ENCODE measurements around the gene YTHDC1.

DNA sequence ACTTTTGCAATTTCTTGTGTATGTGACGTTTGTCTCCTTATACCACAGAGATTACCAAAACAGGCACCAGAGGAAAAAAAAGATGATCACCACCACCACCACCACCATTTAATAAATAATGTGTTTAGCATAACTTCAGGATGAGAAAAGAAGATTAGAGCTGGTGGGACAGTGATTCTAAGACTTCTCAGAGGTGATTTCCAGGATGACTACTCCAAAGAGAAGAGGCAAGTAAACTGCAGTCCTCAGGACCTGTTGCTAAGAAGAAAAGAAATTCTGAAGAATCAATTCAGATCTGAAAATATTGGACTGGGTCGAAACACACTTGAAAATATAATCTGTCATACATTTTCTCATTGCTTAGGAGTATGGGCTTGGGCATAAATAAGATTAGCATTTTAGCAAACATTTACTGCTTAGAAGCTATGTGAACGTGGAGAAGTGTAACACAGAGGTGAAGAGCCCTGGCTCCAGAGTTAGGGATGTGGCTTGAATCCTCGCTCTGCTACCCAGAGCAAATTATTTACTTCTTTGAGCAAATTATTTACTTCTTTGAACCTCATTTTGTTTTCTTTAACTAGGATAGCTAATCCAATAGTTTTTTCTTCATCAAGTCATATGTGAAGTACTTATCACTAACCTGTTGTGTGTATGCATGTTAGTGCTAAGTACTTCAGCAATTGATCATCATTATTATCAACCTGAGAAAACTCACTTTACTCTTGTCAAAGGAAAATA lies 10.5 kb upstream of the YTHDC1 start:
- no peak for TF ChIP-seq ZNF561 (tag by site-specific recombination; IDR thresholded peaks at IDR 0.05; ENCODE audit: borderline replicate concordance)
- TF ChIP-seq, protein P1, sequence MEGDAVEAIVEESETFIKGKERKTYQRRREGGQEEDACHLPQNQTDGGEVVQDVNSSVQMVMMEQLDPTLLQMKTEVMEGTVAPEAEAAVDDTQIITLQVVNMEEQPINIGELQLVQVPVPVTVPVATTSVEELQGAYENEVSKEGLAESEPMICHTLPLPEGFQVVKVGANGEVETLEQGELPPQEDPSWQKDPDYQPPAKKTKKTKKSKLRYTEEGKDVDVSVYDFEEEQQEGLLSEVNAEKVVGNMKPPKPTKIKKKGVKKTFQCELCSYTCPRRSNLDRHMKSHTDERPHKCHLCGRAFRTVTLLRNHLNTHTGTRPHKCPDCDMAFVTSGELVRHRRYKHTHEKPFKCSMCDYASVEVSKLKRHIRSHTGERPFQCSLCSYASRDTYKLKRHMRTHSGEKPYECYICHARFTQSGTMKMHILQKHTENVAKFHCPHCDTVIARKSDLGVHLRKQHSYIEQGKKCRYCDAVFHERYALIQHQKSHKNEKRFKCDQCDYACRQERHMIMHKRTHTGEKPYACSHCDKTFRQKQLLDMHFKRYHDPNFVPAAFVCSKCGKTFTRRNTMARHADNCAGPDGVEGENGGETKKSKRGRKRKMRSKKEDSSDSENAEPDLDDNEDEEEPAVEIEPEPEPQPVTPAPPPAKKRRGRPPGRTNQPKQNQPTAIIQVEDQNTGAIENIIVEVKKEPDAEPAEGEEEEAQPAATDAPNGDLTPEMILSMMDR (tag by site-specific recombination; IDR thresholded peaks at IDR 0.05) = no peak
- TF ChIP-seq, protein P2, sequence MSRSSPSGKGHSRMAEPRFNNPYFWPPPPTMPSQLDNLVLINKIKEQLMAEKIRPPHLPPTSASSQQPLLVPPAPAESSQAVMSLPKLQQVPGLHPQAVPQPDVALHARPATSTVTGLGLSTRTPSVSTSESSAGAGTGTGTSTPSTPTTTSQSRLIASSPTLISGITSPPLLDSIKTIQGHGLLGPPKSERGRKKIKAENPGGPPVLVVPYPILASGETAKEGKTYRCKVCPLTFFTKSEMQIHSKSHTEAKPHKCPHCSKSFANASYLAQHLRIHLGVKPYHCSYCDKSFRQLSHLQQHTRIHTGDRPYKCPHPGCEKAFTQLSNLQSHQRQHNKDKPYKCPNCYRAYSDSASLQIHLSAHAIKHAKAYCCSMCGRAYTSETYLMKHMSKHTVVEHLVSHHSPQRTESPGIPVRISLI (tag by site-specific recombination; IDR thresholded peaks at IDR 0.05) = no peak
- TF ChIP-seq ZNF830 (tag by site-specific recombination; IDR thresholded peaks at IDR 0.05; ENCODE audit: low read depth) = no peak
- TF ChIP-seq, protein P3, sequence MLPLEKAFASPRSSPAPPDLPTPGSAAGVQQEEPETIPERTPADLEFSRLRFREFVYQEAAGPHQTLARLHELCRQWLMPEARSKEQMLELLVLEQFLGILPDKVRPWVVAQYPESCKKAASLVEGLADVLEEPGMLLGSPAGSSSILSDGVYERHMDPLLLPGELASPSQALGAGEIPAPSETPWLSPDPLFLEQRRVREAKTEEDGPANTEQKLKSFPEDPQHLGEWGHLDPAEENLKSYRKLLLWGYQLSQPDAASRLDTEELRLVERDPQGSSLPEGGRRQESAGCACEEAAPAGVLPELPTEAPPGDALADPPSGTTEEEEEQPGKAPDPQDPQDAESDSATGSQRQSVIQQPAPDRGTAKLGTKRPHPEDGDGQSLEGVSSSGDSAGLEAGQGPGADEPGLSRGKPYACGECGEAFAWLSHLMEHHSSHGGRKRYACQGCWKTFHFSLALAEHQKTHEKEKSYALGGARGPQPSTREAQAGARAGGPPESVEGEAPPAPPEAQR (tag by site-specific recombination; IDR thresholded peaks at IDR 0.05) = no peak
- TF ChIP-seq, protein P4, sequence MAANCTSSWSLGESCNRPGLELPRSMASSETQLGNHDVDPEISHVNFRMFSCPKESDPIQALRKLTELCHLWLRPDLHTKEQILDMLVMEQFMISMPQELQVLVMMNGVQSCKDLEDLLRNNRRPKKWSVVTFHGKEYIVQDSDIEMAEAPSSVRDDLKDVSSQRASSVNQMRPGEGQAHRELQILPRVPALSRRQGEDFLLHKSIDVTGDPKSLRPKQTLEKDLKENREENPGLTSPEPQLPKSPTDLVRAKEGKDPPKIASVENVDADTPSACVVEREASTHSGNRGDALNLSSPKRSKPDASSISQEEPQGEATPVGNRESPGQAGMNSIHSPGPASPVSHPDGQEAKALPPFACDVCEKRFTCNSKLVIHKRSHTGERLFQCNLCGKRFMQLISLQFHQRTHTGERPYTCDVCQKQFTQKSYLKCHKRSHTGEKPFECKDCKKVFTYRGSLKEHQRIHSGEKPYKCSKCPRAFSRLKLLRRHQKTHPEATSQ (tag by site-specific recombination; IDR thresholded peaks at IDR 0.05) = no peak
- TF ChIP-seq, protein P5, sequence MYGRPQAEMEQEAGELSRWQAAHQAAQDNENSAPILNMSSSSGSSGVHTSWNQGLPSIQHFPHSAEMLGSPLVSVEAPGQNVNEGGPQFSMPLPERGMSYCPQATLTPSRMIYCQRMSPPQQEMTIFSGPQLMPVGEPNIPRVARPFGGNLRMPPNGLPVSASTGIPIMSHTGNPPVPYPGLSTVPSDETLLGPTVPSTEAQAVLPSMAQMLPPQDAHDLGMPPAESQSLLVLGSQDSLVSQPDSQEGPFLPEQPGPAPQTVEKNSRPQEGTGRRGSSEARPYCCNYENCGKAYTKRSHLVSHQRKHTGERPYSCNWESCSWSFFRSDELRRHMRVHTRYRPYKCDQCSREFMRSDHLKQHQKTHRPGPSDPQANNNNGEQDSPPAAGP (tag by site-specific recombination; IDR thresholded peaks at IDR 0.05) = no peak
- TF ChIP-seq ZNF510 (tag by site-specific recombination; IDR thresholded peaks at IDR 0.05; ENCODE audit: insufficient replicate concordance) = no peak
- no peak for TF ChIP-seq GLI2 (tag by site-specific recombination; IDR thresholded peaks at IDR 0.05; ENCODE audit: borderline replicate concordance, low read depth)
- TF ChIP-seq, protein P6, sequence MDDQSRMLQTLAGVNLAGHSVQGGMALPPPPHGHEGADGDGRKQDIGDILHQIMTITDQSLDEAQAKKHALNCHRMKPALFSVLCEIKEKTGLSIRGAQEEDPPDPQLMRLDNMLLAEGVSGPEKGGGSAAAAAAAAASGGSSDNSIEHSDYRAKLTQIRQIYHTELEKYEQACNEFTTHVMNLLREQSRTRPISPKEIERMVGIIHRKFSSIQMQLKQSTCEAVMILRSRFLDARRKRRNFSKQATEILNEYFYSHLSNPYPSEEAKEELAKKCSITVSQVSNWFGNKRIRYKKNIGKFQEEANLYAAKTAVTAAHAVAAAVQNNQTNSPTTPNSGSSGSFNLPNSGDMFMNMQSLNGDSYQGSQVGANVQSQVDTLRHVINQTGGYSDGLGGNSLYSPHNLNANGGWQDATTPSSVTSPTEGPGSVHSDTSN (CRISPR knock-in tag; IDR thresholded peaks at IDR 0.05) = no peak
- TF ChIP-seq, protein P7, sequence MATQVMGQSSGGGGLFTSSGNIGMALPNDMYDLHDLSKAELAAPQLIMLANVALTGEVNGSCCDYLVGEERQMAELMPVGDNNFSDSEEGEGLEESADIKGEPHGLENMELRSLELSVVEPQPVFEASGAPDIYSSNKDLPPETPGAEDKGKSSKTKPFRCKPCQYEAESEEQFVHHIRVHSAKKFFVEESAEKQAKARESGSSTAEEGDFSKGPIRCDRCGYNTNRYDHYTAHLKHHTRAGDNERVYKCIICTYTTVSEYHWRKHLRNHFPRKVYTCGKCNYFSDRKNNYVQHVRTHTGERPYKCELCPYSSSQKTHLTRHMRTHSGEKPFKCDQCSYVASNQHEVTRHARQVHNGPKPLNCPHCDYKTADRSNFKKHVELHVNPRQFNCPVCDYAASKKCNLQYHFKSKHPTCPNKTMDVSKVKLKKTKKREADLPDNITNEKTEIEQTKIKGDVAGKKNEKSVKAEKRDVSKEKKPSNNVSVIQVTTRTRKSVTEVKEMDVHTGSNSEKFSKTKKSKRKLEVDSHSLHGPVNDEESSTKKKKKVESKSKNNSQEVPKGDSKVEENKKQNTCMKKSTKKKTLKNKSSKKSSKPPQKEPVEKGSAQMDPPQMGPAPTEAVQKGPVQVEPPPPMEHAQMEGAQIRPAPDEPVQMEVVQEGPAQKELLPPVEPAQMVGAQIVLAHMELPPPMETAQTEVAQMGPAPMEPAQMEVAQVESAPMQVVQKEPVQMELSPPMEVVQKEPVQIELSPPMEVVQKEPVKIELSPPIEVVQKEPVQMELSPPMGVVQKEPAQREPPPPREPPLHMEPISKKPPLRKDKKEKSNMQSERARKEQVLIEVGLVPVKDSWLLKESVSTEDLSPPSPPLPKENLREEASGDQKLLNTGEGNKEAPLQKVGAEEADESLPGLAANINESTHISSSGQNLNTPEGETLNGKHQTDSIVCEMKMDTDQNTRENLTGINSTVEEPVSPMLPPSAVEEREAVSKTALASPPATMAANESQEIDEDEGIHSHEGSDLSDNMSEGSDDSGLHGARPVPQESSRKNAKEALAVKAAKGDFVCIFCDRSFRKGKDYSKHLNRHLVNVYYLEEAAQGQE (tag by site-specific recombination; IDR thresholded peaks at IDR 0.05) = no peak
- no peak for TF ChIP-seq ZNF843 (tag by site-specific recombination; IDR thresholded peaks at IDR 0.05)
- TF ChIP-seq, protein P8, sequence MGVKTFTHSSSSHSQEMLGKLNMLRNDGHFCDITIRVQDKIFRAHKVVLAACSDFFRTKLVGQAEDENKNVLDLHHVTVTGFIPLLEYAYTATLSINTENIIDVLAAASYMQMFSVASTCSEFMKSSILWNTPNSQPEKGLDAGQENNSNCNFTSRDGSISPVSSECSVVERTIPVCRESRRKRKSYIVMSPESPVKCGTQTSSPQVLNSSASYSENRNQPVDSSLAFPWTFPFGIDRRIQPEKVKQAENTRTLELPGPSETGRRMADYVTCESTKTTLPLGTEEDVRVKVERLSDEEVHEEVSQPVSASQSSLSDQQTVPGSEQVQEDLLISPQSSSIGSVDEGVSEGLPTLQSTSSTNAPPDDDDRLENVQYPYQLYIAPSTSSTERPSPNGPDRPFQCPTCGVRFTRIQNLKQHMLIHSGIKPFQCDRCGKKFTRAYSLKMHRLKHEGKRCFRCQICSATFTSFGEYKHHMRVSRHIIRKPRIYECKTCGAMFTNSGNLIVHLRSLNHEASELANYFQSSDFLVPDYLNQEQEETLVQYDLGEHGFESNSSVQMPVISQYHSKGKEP (tag by site-specific recombination; IDR thresholded peaks at IDR 0.05) = no peak
